Stimulated activated effector memory CD8-positive, alpha-beta T cell treated with anti-CD3 and anti-CD28 coated beads, Interleukin-12 subunit alpha, Interleukin-12 subunit beta, amount 100 ng/mL, for 72 hours (primary cell): Measurements from ENCODE around the gene IQGAP1.
"Not testable (repeated sequence)": the region's sequence is repeated elsewhere in the genome, so short reads cannot be mapped to it uniquely, and the experiment has no call there.

Experiments
- ATAC-seq: fragments of 150-1000 bp; cut with Tn5 transposase; 2 replicates; pipeline ENCODE4 v1.10.0; 2021
- DNase-seq, 2 donors: peaks; one replicate each; pipeline ENCODE4 v3.0.0; 2021 to 2022; ENCODE audit warnings: low spot score in 2 of 2
- H3K27ac Mint-ChIP-seq: one replicate; pipeline ENCODE4 v1.8.0; 2022; ENCODE audit warnings: mild to moderate bottlenecking, mixed read lengths
- H3K36me3 Mint-ChIP-seq: one replicate; pipeline ENCODE4 v1.8.0; 2022; ENCODE audit warnings: mild to moderate bottlenecking, mixed read lengths
- H3K4me1 Mint-ChIP-seq: one replicate; pipeline ENCODE4 v1.8.0; 2022; ENCODE audit warnings: mixed read lengths
- H3K4me3 Mint-ChIP-seq: one replicate; pipeline ENCODE4 v1.8.0; 2022; ENCODE audit warnings: mild to moderate bottlenecking, mixed read lengths
- H3K9me3 Mint-ChIP-seq: one replicate; pipeline ENCODE4 v1.8.0; 2022; ENCODE audit warnings: mixed read lengths

The IQGAP1 gene

DNA sequence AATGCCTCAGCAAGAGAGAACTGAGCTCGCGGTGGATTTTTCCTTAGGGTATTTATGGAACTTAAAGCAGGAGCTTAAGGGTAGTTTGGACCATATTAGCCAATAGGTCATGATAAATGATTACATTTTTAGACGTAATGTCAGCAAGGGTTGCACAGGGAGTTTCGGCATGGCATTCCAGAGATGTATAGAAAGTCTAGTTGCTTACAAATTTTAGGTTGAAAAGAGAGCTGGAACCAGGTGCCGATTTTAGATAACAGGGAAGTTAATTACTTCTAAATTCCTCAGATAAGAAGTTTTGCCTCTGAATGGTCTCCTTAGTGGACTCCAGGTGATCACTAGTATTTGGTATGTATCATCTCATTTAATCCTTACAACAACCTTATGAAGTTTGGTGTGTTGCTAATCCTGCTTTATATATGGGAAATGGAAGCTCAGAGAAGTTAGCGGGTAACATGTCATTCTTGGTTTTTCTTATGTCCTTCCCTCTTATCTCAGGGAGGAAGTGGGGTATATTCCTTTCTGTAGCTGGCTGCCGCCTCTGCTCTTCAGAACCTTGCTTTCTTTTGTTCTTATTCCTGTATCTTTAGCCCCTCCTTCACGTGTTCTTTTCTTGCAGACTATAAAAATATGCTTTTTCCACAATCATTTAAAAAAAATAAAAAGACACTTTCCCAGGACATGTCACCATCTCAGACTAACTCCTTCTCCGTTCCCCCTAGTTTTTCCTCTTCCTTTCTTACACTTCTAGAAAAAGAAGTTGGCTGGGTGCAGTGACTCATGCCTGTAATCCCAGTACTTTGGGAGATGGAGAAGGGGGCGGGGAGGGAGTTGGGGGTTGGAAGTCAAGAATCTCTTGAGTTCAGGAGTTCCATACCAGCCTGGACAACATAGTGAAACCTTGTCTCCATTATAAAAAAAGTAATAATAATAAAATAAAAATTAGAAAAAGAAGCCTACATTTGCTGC, 25.7 kb downstream of the IQGAP1 start:
- Mint-ChIP-seq H3K27ac (peak overlapping the region; percentile 87), H3K9me3 (peaks cover 3% of the 10 kb centered on the region), H3K36me3 (peaks cover 21% of the 10 kb centered on the region), H3K4me3 (peak overlapping the region; percentile 64), H3K4me1 (peaks cover 79% of the 10 kb centered on the region)
- DNase-seq (no peak), ATAC-seq (no peak)

DNA sequence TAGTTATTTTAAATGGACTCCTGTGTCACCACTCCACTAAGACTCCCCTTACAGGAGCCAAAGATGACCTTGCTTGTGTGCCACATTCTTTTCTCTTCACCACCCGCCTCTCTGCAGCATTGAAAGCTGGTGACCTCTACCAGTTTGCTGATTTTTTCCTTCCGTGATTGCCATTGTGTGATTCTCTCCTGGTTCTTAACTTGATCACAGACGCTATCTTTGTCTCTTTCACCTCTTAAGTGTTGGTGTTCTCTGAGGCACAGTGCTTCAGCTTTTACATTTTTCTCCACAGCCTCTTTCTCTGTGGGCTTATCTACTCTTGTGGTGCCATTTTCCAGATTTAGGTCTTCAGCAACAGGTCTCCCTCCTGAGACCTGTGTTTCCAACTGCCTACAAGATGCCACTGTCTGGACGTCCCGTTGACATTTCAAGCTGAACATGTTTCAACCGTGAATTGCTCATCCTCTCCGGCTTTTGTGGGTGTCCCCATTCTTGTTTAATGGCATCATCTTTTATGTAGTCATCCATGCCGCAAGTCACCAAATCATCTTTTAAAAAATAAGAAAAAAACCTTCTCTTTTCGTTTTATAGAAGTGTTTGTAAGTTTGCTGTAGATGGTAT, 26.5 kb downstream of the IQGAP1 start:
- Mint-ChIP-seq H3K36me3 (peaks cover 18% of the 10 kb centered on the region), H3K9me3 (peaks cover 2% of the 10 kb centered on the region), H3K4me3 (peak overlapping the region; percentile 64), H3K4me1 (peaks cover 72% of the 10 kb centered on the region), H3K27ac (peak overlapping the region; percentile 87)
- DNase-seq (no peak), ATAC-seq (peak; percentile 79)

DNA sequence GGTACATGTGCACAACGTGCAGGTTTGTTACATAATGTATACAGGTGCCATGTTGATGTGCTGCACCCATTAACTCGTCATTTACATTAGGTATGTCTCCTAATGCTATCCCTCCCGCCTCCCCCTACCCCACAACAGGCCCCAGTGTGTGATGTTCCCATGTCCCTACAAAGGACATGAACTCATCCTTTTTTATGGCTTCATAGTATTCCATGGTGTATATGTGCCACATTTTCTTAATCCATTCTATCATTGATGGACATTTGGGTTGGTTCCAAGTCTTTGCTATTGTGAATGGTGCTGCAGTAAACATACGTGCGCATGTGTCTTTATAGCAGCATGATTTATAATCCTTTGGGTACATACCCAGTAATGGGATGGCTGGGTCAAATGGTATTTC, 28.0 kb downstream of the IQGAP1 start:
- Mint-ChIP-seq H3K4me1 (peaks cover 77% of the 10 kb centered on the region), H3K36me3 (peaks cover 15% of the 10 kb centered on the region), H3K4me3 (peak overlapping the region; percentile 17)
- not testable (repeated sequence) for H3K9me3 Mint-ChIP-seq, ATAC-seq, DNase-seq, H3K27ac Mint-ChIP-seq

DNA sequence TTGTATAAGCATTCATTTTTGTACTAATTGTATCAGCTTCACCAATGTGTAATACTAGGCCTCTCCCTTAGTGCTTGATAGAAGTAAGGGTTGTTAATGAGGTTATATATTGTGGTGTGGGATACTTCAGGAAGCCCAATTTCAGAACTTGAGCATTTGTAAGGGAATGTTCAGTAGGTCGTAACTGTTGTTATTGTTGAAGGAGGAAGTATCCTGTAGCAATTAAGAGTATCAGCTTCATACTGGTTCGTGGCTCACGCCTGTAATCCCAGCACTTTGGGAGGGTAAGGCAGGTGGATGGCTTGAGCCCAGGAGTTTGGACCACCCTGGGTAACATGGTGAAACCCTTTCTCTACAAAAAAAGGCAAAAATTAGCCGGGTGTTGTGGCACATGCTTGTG, 30.6 kb downstream of the IQGAP1 start:
- Mint-ChIP-seq H3K9me3 (no peaks in the 10 kb centered on the region), H3K4me1 (peaks cover 69% of the 10 kb centered on the region), H3K36me3 (peaks cover 9% of the 10 kb centered on the region), H3K27ac (peak overlapping the region; percentile 97), H3K4me3 (peak overlapping the region; percentile 49)
- DNase-seq (no peak), ATAC-seq (no peak)

DNA sequence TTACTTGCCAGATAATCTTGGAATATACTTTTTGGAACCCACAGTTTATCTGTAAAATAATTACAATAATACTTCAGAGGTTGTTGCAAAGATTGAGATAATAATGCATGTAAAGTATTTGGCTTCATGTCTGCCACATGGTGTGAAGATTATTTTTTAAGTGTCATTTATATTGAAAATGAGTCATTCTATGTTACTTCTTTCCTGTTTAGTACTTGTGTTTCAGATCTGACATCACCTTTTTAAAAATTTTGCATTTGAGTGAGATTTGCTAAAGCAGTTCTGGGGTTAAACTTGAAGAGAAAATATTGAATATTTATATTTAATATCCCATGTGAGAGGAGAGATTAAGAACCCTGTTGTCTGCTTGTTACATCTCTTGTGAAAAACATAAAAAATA, 31.2 kb downstream of the IQGAP1 start:
- ATAC-seq = peak; percentile 46
- Mint-ChIP-seq H3K36me3 (peaks cover 9% of the 10 kb centered on the region), H3K27ac (peak overlapping the region; percentile 97), H3K4me3 (peak overlapping the region; percentile 49), H3K4me1 (peaks cover 63% of the 10 kb centered on the region), H3K9me3 (no peaks in the 10 kb centered on the region)
- DNase-seq = no peak

DNA sequence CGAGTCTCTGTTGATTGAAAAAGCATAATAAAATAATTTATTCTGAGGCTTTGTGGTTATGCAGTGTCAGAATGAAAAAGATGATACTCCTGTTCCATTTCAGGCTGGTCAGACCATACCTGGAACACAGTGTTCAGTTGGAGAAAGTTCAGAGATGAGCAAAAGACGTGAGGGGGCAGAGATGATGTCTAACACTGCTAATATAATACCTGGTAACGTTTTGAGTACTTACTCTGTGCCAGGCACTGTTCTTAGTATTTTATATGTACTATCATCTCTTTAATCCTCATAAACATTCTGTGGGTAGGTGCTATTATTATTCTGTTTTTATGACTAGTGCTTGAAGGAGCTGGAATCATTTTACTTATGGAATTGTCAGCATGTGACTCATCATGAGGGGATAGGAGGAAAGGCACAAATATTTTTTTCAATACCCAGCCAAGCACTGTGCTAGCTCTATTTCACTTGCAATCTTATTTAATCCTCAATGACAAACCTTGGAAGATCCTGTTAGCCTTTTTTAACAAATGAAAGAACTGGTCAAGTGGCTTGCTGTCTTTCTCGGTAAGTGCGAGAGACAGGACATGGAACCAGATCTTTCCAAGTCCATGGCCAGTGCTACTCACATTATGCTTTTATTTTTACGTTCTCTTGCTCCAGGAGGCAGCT, 31.8 kb downstream of the IQGAP1 start:
- ATAC-seq = peak; percentile 100
- peak overlapping the region; percentile 49 for H3K4me3 Mint-ChIP-seq

DNA sequence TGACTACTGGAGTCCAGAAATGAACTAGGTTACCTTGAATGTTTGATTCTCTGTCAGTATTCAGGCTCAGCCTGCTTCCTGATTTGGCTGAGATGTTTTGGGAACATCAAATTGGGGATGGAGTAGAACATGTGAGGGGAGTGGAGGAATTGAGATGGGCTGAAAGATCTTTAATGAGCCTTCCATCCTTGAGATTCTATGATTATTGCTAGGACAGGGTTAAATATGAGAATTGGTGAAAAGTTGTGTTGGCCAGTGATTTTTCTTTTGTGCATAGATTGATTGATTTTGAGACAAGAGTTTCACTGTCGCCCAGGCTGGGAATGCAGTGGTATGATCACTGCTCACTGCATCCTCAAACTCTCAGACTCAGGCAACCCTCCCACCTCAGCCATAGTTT, 32.4 kb downstream of the IQGAP1 start:
- Mint-ChIP-seq H3K4me1 (peaks cover 56% of the 10 kb centered on the region), H3K27ac (peak overlapping the region; percentile 97), H3K36me3 (peaks cover 12% of the 10 kb centered on the region), H3K4me3 (peak overlapping the region; percentile 49), H3K9me3 (no peaks in the 10 kb centered on the region)
- no peak for DNase-seq
- ATAC-seq = no peak

More for the DNA sequence above, 31.8 kb downstream of the IQGAP1 start:
- peaks cover 56% of the 10 kb centered on the region for H3K4me1 Mint-ChIP-seq
- H3K36me3 Mint-ChIP-seq = peaks cover 9% of the 10 kb centered on the region
- DNase-seq = peak in 1 of 2 donors; percentile 71
- H3K9me3 Mint-ChIP-seq = no peaks in the 10 kb centered on the region
- peak overlapping the region; percentile 97 for H3K27ac Mint-ChIP-seq

DNA sequence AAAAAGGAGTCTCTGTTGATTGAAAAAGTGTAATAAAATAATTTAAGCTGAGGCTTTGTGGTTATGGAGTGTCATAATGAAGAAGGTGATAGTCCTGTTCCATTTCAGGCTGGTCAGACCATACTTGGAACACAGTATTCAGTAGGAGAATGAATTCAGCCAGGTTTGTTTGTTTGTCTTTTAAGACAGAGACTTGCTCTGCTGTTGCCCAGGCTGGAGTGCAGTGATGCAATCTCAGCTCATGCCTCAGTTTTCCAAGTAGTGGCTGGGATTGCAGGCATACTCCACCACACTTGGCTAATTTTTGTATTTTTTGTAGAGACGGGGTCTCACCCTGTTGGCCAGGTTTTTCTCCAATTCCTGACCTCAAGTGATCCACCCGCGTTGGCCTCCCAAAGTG, 33.5 kb downstream of the IQGAP1 start:
- H3K27ac Mint-ChIP-seq = no peak overlapping the region
- DNase-seq (no peak), ATAC-seq (no peak)
- peaks cover 22% of the 10 kb centered on the region for H3K36me3 Mint-ChIP-seq
- no peak overlapping the region for H3K4me3 Mint-ChIP-seq
- no peaks in the 10 kb centered on the region for H3K9me3 Mint-ChIP-seq
- peaks cover 58% of the 10 kb centered on the region for H3K4me1 Mint-ChIP-seq

DNA sequence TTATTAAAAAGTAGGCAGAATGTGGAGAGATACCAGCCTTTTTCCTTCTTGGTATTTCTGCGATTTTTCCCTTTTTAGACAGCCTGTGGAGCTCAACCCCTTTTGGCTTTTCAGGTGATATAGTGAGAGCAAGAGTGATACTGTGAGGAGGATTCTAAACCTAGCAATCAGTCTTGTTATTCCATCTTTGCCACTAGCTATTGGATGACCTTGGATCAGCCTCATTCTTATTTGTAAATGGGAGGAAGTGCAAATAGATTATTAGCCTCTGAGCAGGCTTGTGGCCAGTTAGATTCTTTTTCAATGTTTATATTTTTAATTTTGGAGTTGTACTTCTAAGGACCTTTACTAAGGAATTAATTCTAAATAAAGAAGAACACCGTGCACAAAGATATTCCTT, 34.0 kb downstream of the IQGAP1 start:
- ATAC-seq (no peak), DNase-seq (no peak)
- Mint-ChIP-seq H3K27ac (no peak overlapping the region), H3K36me3 (peaks cover 28% of the 10 kb centered on the region), H3K4me1 (peaks cover 52% of the 10 kb centered on the region), H3K4me3 (no peak overlapping the region), H3K9me3 (no peaks in the 10 kb centered on the region)

DNA sequence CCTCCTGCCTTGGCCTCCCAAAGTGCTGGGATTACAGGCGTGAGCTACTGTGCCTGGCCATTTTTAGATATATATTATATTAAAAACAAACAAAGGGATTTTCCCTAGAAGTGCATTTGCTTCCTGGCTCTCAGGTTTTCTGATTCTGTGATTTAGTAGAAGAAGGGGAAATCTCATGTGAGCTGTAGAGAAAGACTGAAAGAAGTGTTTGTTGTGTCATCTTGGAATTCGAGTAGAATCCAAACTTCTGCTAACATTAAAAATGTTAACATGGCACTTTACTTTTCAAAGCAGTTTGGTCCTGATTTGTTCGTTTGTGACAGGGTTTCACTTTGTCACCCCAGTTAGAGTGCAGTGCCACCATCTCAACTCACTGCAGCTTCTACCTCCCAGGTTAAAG, 34.9 kb downstream of the IQGAP1 start:
- no peak overlapping the region for H3K4me3 Mint-ChIP-seq
- H3K36me3 Mint-ChIP-seq = peaks cover 33% of the 10 kb centered on the region
- ATAC-seq (no peak), DNase-seq (no peak)
- no peak overlapping the region for H3K27ac Mint-ChIP-seq
- H3K4me1 Mint-ChIP-seq = peaks cover 44% of the 10 kb centered on the region
- H3K9me3 Mint-ChIP-seq = no peaks in the 10 kb centered on the region

DNA sequence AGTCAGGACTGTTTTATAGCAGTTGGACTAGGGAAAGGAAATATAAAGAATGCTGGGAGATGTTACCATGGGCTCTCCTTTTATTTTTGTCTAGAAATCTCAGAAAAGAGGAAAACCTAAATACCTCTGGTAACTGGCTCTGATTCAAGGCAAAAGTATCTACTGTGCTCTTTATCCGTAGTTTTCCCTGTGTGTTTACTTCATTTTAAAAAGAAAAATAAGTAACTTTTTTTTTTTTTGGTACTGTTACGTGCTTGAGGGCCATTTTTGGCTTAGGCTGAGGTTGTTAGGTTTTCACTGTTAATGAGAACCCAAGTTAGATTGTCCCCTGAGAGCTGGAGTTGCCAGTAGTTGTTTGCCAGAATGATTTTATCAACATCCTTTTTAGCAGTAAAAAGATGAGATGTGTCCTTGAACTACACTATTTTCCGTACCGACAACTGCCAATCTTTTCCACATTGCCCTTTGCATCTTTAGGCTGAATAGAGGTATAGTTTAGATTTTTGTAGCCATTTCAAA, 35.8 kb downstream of the IQGAP1 start:
- ATAC-seq (no peak), DNase-seq (no peak)
- Mint-ChIP-seq H3K9me3 (no peaks in the 10 kb centered on the region), H3K36me3 (peaks cover 40% of the 10 kb centered on the region), H3K27ac (no peak overlapping the region), H3K4me1 (peaks cover 34% of the 10 kb centered on the region), H3K4me3 (no peak overlapping the region)

DNA sequence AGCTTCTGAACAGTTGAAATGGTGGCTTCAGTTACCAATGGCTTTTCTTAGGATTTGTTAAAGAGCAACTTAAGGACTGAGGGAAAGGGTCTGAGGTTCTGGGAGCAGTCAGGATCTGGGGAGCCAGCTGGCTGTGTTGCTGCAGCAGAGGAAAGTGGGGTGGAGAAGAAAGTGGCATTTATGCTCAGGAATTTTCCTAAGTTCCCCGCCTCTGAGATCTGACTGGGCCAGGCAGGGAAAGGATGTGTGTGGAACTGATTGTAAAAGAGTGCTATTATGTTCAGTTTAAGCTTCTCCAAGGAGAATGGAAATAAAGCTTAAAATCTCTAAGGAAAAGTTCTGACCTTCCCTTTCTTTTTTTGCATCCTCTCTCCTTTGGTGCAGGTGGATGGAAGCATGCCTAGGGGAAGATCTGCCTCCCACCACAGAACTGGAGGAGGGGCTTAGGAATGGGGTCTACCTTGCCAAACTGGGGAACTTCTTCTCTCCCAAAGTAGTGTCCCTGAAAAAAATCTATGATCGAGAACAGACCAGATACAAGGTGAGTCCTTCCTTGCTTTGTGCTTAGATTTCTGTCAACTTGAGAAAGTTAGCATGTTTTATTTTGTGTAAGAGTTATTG, 37.8 kb downstream of the IQGAP1 start:
- H3K9me3 Mint-ChIP-seq = no peaks in the 10 kb centered on the region
- peaks cover 31% of the 10 kb centered on the region for H3K4me1 Mint-ChIP-seq
- DNase-seq = no peak
- H3K36me3 Mint-ChIP-seq = peaks cover 50% of the 10 kb centered on the region
- peak overlapping the region; percentile 72 for H3K27ac Mint-ChIP-seq
- no peak overlapping the region for H3K4me3 Mint-ChIP-seq
- ATAC-seq = no peak

DNA sequence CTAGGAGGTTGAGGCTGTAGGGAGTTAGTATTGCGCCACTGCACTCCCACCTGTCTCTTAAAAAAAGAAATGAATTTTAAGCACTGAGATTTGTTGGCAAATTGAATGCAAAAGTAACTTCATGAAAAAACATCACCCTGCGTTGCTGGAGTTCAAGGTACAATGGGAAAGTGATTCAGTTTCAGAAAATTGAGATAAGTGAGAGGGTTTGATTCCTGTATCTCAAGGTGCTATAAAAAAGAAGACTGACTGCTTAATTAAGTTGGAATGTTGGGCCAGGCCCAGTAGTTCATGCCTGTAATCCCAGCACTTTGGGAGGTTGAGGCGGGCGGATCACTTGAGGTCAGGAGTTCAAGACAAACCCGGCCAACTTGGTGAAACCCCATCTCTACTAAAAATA, 39.1 kb downstream of the IQGAP1 start:
- peaks cover 57% of the 10 kb centered on the region for H3K36me3 Mint-ChIP-seq
- peaks cover 24% of the 10 kb centered on the region for H3K4me1 Mint-ChIP-seq
- ATAC-seq (no peak), DNase-seq (no peak)
- H3K9me3 Mint-ChIP-seq = no peaks in the 10 kb centered on the region
- H3K27ac Mint-ChIP-seq = no peak overlapping the region
- no peak overlapping the region for H3K4me3 Mint-ChIP-seq

DNA sequence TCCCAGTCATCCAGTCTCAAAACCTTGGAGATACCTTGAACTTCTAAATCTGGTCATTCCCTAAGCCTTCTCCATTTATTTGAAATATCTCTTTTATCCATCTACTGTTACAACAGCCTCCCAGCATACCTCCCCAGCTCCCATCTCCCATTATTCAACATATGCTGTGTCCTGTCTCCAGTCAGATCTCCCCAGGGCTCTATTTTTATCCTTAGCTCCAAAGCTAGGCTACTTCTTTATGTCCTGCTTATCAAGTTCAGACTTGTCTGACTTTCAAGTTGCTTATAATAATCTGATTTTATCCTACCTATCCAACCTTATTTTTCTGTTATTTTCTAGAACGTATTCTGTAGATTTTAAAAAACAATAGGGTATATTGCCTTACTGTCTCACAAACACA, 44.2 kb downstream of the IQGAP1 start:
- H3K27ac Mint-ChIP-seq = no peak overlapping the region
- H3K4me1 Mint-ChIP-seq = peaks cover 33% of the 10 kb centered on the region

More for the DNA sequence above, 44.2 kb downstream of the IQGAP1 start:
- H3K36me3 Mint-ChIP-seq = peaks cover 86% of the 10 kb centered on the region
- DNase-seq = no peak
- no peaks in the 10 kb centered on the region for H3K9me3 Mint-ChIP-seq
- ATAC-seq = no peak
- H3K4me3 Mint-ChIP-seq = no peak overlapping the region
